Measurements from ENCODE around the gene CASZ1. TPM values are rescaled to one million over a fixed set of nuclear protein-coding genes. Genes with fewer than 3 reads are reported as not detected.

The CASZ1 gene
- total and polyA plus RNA-seq, 2 donors (not counting 1 experiment from before 2014, with no cell fraction given) = 0.34 to 0.50 TPM

DNA sequence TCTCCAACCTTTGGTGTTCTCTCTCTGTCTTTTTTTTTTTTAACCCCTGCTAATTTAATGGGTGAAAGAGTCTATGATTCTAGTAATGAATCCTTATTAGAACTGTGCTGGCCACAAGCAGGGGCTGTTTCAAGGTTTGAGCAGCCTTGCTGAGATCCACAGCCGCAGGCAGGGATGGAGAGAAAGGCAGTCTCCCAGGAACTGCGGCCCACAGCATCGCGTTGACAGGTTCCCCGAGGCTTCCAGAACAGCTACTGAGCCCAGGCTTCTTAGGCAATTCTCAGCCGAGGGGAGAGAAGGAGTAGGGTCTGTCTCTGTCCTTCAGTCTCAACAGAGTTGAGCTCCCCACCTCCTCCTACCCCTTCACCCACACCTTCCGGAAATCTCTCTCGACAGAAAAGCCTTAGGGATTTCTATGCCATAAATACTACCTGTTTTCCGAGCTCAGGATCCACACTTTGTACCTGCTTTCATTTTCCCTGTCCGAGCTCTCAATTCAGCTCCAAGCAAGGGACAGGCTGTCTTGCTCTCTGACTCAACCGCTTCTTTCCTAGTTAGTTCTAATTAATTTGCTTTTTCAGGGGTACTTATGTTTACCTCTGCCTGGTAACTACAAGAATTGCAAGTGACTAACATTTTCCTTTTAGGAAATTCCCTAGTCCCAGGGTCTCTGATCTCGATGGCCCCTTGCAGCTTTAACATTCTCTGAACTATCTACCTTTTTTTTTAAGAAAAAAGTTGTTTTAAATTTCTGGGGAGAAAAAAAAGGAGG is 6.7 kb upstream of the CASZ1 start:
- peaks cover 19% of the 10 kb centered on the region for H3K27me3 ChIP-seq (ENCODE audit: control insufficient read depth, insufficient read depth, low read length)
- H3K4me2 ChIP-seq (ENCODE audit: extremely low read depth, insufficient read depth, low read length) = no peak overlapping the region
- no peak overlapping the region for H3K9ac ChIP-seq (ENCODE audit: insufficient read depth, low read length)

DNA sequence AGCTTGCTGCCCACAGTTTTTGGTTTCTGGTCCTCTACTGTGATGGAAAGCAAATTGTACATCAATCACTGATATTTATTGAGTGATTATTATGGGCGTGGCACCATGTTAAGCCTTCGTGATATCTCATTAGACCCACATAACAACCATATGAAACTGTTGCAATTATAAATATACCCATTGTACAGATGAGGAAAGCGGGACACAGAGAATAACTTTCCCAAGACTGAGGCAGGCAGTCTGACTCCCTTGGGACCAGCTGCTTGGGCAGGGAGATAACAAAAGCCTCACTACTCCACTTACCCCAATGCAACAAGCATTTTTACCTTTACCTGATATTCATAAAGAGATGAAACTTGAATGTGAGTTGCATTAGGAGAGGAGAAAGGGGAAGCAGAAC is 4.3 kb upstream of the CASZ1 start:
- H3K27me3 ChIP-seq (ENCODE audit: control insufficient read depth, insufficient read depth, low read length) = peaks cover 28% of the 10 kb centered on the region
- TF ChIP-seq EZH2 (IDR thresholded peaks at IDR 0.05; ENCODE audit: low read length, missing control alignments) = no peak
- TF ChIP-seq, protein P1, sequence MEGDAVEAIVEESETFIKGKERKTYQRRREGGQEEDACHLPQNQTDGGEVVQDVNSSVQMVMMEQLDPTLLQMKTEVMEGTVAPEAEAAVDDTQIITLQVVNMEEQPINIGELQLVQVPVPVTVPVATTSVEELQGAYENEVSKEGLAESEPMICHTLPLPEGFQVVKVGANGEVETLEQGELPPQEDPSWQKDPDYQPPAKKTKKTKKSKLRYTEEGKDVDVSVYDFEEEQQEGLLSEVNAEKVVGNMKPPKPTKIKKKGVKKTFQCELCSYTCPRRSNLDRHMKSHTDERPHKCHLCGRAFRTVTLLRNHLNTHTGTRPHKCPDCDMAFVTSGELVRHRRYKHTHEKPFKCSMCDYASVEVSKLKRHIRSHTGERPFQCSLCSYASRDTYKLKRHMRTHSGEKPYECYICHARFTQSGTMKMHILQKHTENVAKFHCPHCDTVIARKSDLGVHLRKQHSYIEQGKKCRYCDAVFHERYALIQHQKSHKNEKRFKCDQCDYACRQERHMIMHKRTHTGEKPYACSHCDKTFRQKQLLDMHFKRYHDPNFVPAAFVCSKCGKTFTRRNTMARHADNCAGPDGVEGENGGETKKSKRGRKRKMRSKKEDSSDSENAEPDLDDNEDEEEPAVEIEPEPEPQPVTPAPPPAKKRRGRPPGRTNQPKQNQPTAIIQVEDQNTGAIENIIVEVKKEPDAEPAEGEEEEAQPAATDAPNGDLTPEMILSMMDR (conservative IDR thresholded peaks at IDR 0.05 in 1 of 2, IDR thresholded peaks at IDR 0.05 in 1 of 2; ENCODE audit: low read depth in 1 of 2, low read length in 2 of 2) = no peak

More for the DNA sequence above, 6.7 kb upstream of the CASZ1 start:
- Histone ChIP-seq H3K79me2 (ENCODE audit: control insufficient read depth, insufficient read depth, low read length) (no peaks in the 10 kb centered on the region), H3K36me3 (ENCODE audit: control insufficient read depth, insufficient read depth, low read length) (no peaks in the 10 kb centered on the region), H4K20me1 (ENCODE audit: control insufficient read depth, extremely low read depth, insufficient read depth, low read length) (no peaks in the 10 kb centered on the region), H3K4me1 (ENCODE audit: control insufficient read depth, extremely low read depth, insufficient read depth, low read length) (no peaks in the 10 kb centered on the region), H3K9me3 (ENCODE audit: control insufficient read depth, insufficient read depth, low read depth, low read length) (no peaks in the 10 kb centered on the region), H3K27ac (ENCODE audit: insufficient read depth, low read length) (no peak overlapping the region), H2AFZ (ENCODE audit: low read length) (no peak overlapping the region), H3K4me3 (replicated peaks in 1 of 4; ENCODE audit: control extremely low read depth in 1 of 4, insufficient read depth in 1 of 4, low read depth in 3 of 4, low read length in 4 of 4) (no peak overlapping the region)
- DNase-seq (ENCODE audit: low read depth in 2 of 2) = no peak
- TF ChIP-seq, protein P1 (conservative IDR thresholded peaks at IDR 0.05 in 1 of 2, IDR thresholded peaks at IDR 0.05 in 1 of 2; ENCODE audit: low read depth in 1 of 2, low read length in 2 of 2) = no peak
- no peak for TF ChIP-seq EZH2 (IDR thresholded peaks at IDR 0.05; ENCODE audit: low read length, missing control alignments)

GRCh38 chr1:10799726-10800125 is 3.3 kb upstream of the CASZ1 start:
- Histone ChIP-seq H4K20me1 (ENCODE audit: control insufficient read depth, extremely low read depth, insufficient read depth, low read length) (no peaks in the 10 kb centered on the region), H3K9me3 (ENCODE audit: control insufficient read depth, insufficient read depth, low read depth, low read length) (no peaks in the 10 kb centered on the region), H3K27me3 (ENCODE audit: control insufficient read depth, insufficient read depth, low read length) (peaks cover 30% of the 10 kb centered on the region), H3K4me2 (ENCODE audit: extremely low read depth, insufficient read depth, low read length) (no peak overlapping the region), H2AFZ (ENCODE audit: low read length) (no peak overlapping the region), H3K27ac (ENCODE audit: insufficient read depth, low read length) (no peak overlapping the region), H3K36me3 (ENCODE audit: control insufficient read depth, insufficient read depth, low read length) (no peaks in the 10 kb centered on the region), H3K79me2 (ENCODE audit: control insufficient read depth, insufficient read depth, low read length) (no peaks in the 10 kb centered on the region), H3K4me1 (ENCODE audit: control insufficient read depth, extremely low read depth, insufficient read depth, low read length) (no peaks in the 10 kb centered on the region), H3K4me3 (replicated peaks in 1 of 4; ENCODE audit: control extremely low read depth in 1 of 4, insufficient read depth in 1 of 4, low read depth in 3 of 4, low read length in 4 of 4) (no peak overlapping the region), H3K9ac (ENCODE audit: insufficient read depth, low read length) (no peak overlapping the region)
- no peak for DNase-seq (ENCODE audit: low read depth in 2 of 2)
- TF ChIP-seq EZH2 (IDR thresholded peaks at IDR 0.05; ENCODE audit: low read length, missing control alignments) = no peak
- TF ChIP-seq, protein P1 (conservative IDR thresholded peaks at IDR 0.05 in 1 of 2, IDR thresholded peaks at IDR 0.05 in 1 of 2; ENCODE audit: low read depth in 1 of 2, low read length in 2 of 2) = no peak

More for the DNA sequence above, 4.3 kb upstream of the CASZ1 start:
- H3K9me3 ChIP-seq (ENCODE audit: control insufficient read depth, insufficient read depth, low read depth, low read length) = no peaks in the 10 kb centered on the region
- no peak overlapping the region for H2AFZ ChIP-seq (ENCODE audit: low read length)
- H3K9ac ChIP-seq (ENCODE audit: insufficient read depth, low read length) = no peak overlapping the region
- H4K20me1 ChIP-seq (ENCODE audit: control insufficient read depth, extremely low read depth, insufficient read depth, low read length) = no peaks in the 10 kb centered on the region
- no peaks in the 10 kb centered on the region for H3K4me1 ChIP-seq (ENCODE audit: control insufficient read depth, extremely low read depth, insufficient read depth, low read length)
- H3K4me3 ChIP-seq (replicated peaks in 1 of 4; ENCODE audit: control extremely low read depth in 1 of 4, insufficient read depth in 1 of 4, low read depth in 3 of 4, low read length in 4 of 4) = no peak overlapping the region
- H3K4me2 ChIP-seq (ENCODE audit: extremely low read depth, insufficient read depth, low read length) = no peak overlapping the region
- H3K36me3 ChIP-seq (ENCODE audit: control insufficient read depth, insufficient read depth, low read length) = no peaks in the 10 kb centered on the region
- DNase-seq (ENCODE audit: low read depth in 2 of 2) = no peak
- H3K79me2 ChIP-seq (ENCODE audit: control insufficient read depth, insufficient read depth, low read length) = no peaks in the 10 kb centered on the region
- no peak overlapping the region for H3K27ac ChIP-seq (ENCODE audit: insufficient read depth, low read length)
